OCI-M2 (cell line): Measurements from ENCODE around the gene DPEP2NB.
"Not testable (repeated sequence)": the region's sequence is repeated elsewhere in the genome, so short reads cannot be mapped to it uniquely, and the experiment has no call there.

Experiments used
- DNase-seq: peaks from one replicate; lab custom pipeline; 2025; ENCODE audit not compliant: unreplicated experiment; lab: John Stamatoyannopoulos, UW

The DPEP2NB gene

DNA sequence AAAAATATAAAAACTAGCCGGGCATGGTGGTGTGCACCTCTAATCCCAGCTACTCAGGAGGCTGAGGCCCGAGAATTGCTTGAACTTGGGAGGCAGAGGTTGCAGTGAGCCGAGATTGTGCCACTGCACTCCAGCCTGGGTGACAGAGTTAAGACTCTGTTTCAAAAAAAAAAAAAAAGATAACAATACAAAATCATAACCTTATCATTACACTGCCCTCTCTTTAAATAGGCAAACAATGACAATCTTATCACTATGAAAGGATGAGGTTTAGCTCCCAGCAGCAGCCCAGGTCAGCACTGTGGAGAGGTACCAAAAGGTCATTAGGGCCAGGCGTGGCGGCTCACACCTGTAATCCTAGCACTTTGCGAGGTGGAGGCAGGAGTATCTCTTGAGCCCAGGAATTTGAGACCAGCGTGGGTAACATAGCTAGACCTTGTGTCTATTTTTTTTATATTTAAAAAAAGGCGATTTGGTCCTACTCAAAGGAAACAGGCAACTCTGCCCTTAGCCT is 3.5 kb upstream of the DPEP2NB start:
- DNase-seq: no peak

- DNase-seq: no peak
These were observed 2.3 kb downstream of the DPEP2NB start for GRCh38 chr16:68013440-68013839.

DNA sequence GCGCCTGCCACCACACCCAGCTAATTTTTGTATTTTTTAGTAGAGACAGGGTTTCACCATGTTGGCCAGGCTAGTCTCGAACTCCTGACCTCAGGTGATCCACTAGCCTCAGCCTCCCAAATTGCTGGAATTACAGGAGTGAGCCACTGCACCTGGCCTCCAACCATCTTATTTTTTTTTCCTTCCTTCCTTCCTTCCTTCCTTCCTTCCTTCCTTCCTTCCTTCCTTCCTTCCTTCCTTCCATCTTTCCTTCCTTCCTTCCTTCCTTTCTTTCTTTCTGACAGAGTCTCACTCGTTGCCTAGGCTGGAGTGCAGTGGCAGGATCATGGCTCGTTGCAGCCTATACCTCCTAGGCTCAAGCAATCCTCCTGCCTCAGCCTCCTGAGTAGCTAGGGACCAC is 5.8 kb downstream of the DPEP2NB start:
- DNase-seq: not testable (repeated sequence)

GRCh38 chr16:68009157-68009735 is 6.5 kb downstream of the DPEP2NB start:
- DNase-seq: no peak

- DNase-seq: no peak
These were observed 9.9 kb downstream of the DPEP2NB start for GRCh38 chr16:68005786-68006286.

DNA sequence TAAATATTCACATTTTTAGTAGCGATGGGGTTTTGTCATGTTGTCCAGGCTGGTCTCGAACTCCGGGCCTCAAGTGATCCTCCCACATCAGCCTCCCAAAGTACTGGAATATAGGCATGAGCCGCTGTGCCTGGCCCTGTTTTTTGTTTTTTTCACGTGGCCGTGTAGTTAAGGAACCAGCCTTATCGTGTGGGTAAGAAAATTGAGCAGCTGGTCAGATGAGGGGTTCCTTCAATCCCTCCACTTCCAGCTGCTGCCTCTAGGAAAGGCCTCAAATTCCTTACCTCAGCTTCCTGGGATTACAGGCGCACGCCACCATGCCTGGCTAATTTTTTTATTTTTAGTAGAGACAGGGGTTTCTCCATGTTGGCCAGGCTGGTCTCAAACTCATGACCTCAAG is 10.5 kb downstream of the DPEP2NB start:
- DNase-seq: no peak

- no peak for DNase-seq
These were observed 12.7 kb downstream of the DPEP2NB start for GRCh38 chr16:68003031-68003430.

GRCh38 chr16:68000450-68000849 is 15.3 kb downstream of the DPEP2NB start:
- DNase-seq: no peak

DNA sequence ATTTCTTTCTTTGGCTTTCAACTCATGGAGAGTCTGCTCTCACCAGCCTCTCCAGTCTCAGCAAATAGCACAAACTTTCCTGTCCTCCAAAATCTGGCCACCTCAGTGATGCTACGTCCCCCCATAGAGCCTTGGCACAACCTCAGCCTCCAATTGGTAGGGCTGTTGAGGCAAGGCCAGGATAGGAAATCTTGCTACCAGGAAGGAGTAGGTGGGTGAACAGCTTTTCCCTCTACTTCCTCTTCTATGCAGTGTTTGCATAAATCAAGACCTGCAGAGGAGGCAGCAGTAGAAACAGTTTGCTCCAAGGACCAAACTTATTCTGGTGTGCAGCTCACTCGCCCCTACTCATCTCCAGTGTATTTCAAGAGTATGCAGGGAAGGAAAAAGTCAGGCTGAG is 15.7 kb downstream of the DPEP2NB start:
- DNase-seq: no peak

DNA sequence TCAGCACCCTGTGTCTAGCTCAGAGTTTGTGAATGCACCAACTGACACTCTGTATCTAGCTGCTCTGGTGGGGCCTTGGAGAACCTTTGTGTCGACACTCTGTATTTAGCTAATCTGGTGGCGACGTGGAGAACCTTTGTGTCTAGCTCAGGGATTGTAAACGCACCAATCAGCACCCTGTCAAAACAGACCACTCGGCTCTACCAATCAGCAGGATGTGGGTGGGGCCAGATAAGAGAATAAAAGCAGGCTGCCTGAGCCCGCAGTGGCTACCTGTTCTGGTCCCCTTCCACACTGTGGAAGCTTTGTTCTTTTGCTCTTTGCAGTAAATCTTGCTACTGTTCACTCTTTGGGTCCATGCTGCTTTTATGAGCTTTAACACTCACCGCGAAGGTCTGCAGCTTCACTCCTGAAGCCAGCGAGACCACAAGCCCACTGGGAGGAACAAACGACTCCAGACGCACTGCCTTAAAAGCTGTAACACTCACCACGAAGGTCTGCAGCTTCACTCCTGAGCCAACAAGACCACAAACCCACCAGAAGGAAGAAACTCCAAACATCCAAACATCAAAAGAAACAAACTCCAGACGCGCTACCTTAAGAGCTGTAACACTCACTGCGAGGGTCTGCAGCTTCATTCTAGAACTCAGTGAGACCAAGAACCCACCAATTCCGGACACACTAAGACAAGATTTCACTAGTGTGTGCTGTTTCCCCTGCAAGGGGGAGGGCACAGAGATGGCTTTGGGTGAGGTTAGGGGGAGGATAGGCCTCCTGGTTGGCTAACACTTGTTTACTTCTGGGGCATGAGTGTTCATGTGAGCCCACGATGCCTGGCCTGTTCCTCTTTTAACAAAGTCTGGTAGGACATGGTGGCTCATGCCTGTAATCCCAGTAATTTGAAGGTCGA is 16.7 kb downstream of the DPEP2NB start, which contains the start of gene DPEP2:
TSS of gene DPEP2 (minus strand) at position 706 of the 910 bp plus-strand sequence. CDS start 6,272 bp downstream, outside the sequence.
- DNase-seq: not testable (repeated sequence)

GRCh38 chr16:67998231-67998778 is 17.4 kb downstream of the DPEP2NB start:
- DNase-seq: not testable (repeated sequence)

- no peak for DNase-seq
These were observed 19.0 kb downstream of the DPEP2NB start for GRCh38 chr16:67996666-67997065.

- DNase-seq: no peak
These were observed 20.3 kb downstream of the DPEP2NB start for GRCh38 chr16:67995423-67995822.

DNA sequence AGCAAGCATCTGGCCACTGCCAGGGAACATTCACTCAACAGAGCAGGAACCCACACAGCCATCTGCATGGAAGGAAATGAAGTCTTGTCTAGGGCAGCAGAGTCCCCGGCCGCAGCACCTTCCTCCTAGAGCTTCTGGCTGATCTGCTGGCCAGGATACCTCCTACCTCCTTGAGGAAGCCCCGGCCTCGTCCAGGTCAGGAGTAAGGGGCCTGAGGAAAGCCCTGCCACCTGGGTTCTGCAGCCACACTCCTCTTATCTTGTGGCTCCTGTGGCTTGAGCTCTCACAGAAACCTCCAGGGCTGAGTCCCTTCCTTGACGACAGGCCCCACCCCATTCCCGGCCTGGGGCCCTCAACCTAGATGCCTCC is 21.7 kb downstream of the DPEP2NB start:
- not testable (repeated sequence) for DNase-seq

DNA sequence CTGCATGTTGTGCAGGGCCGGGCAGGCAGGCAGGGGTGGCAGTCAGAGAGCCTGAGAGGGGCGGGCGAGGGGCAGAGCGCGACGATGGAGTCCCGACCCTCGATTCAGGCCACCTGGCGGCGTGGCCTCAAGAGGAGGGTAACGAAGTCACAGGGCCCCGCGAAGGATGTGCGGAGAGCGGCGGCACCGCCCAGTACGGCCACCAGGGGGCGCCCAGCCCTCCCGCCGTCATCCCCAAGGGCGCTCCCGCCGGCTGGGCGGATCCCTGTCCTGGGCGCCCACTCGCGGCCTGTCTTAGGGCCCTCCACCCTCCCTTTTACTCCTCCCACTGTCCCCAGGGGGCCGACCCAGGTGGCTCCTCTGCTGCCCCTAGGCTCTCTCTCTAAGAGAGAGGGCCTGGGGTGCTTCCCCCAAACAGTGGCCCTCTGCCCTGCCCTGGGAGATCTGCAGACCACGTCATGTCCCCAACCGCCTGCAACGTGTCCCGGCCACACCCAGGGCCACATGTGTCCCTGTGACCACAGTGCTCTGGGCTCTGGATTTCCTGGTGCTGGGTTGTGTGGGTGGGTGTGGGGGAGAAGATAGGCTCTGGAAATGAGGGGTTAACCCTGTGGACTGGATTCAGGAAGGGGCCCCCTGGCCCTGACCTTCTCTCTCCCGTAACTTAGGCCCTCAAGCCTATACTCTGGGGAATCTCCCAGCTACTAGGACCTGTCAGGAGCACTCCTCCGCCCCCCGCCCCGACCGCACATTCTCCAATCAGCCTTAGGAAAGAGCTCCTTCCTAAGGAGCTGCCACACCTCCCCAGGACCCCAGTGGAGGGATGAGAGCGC is 22.3 kb downstream of the DPEP2NB start:
- no peak for DNase-seq

DNA sequence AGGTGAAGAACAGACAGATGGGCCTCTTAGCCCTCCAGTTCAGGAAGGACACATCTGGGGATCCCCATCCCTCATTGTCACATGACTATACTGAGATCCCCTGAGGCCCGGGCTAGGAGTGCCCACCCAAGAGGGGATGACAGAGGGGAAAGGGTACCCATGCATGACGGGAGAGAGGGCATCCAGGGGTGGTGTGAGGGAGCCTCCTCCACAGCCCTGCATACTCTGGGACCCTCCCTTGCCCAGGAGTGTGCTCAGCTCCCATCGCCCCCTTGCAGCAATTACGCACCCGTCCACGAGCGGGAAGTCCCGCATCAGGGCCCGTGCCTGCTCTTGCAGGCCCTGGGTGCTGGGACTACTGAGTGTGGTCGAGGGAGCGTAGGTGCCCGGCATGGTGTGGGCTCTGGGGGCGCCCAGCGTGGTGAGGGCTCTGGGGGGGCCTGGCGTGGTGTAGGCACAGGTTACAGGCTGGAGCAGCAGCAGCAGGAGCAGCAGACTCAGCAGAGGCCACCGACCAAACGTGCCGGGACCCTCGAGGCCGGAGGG is 23.0 kb downstream of the DPEP2NB start:
- no peak for DNase-seq

- no peak for DNase-seq
These were observed 25.7 kb downstream of the DPEP2NB start for GRCh38 chr16:67990018-67990386.

DNA sequence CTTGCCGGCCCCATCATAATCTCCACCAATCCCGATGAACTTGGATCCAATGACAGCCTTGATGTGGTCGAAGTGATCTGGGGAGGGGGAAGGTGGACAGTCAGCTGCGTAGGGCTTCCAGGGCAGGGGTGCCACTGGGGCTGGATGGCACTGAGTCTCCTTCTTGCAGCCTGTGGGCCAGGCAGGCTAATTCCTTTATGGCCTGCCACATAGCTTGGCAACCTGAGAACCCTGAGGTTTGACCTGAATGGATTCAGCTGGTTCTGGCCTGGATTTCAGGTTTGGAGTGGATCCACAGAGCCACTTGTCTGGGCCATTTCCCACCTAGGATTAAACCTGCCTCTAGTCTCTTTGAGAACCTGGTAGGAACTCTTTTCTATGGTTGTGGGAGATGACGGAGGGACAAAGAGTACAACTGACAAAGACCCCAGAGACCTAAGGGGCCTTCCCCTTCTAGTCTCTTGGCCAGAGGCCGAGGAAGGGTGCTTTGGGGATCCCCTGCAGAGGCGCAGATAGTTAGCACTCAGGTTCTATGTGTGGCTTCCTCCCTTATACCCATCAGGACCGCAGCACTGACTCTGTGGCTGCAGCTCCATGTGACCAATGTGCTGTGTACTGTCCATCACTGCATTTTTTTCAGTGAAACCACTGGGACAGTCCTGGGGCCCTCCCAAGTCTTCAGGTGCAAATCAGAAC is 26.2 kb downstream of the DPEP2NB start:
- no peak for DNase-seq

GRCh38 chr16:67988675-67989074 is 27.0 kb downstream of the DPEP2NB start:
- no peak for DNase-seq
